H9 (cell line): Measurements from ENCODE around the gene RNF146. TPM values are rescaled to one million over a fixed set of nuclear protein-coding genes. Genes with fewer than 3 reads are reported as not detected.

Experiments used
- DNase-seq: peaks from one replicate; pipeline ENCODE4 v3.0.0-alpha.2; 2017
- H2AFZ ChIP-seq: one replicate; pipeline ENCODE4 v1.6.1; 2013; ENCODE audit warnings: mild to moderate bottlenecking, low read length, control low read depth, moderate library complexity
- H2AK5ac ChIP-seq: 2 replicates; pipeline ENCODE4 v1.6.1; 2013; ENCODE audit warnings: low read length, control low read depth, mixed read lengths; ENCODE audit not compliant: insufficient read length
- H2BK120ac ChIP-seq: one replicate; pipeline ENCODE4 v1.6.1; 2013; ENCODE audit warnings: low read depth, mild to moderate bottlenecking, low read length, control low read depth, inconsistent platforms; ENCODE audit not compliant: poor library complexity, severe bottlenecking
- H2BK12ac ChIP-seq: 2 replicates; pipeline ENCODE4 v1.6.1; 2013; ENCODE audit warnings: low read length, control low read depth, mixed read lengths, low read depth; ENCODE audit not compliant: insufficient read length
- H2BK15ac ChIP-seq: 2 replicates; pipeline ENCODE4 v1.6.1; 2013; ENCODE audit warnings: low read depth, low read length, control low read depth
- H2BK20ac ChIP-seq: one replicate; pipeline ENCODE4 v1.6.1; 2013; ENCODE audit warnings: low read depth, mild to moderate bottlenecking, low read length, control low read depth, inconsistent platforms; ENCODE audit not compliant: poor library complexity, severe bottlenecking
- H2BK5ac ChIP-seq: 2 replicates; pipeline ENCODE4 v1.6.1; 2013; ENCODE audit warnings: low read length, control low read depth, mixed read lengths; ENCODE audit not compliant: insufficient read length
- H3K14ac ChIP-seq: 2 replicates; pipeline ENCODE4 v1.6.1; 2013; ENCODE audit warnings: low read length, control low read depth; ENCODE audit not compliant: insufficient read depth
- H3K18ac ChIP-seq: 2 replicates; pipeline ENCODE4 v1.6.1; 2013; ENCODE audit warnings: low read depth, mild to moderate bottlenecking, mixed read lengths, low read length, control low read depth; ENCODE audit not compliant: insufficient read length
- H3K23ac ChIP-seq: 2 replicates; pipeline ENCODE4 v1.6.1; 2013; ENCODE audit warnings: low read length, control low read depth, mixed read lengths, low read depth; ENCODE audit not compliant: insufficient read length
- H3K23me2 ChIP-seq: 2 replicates; pipeline ENCODE4 v1.6.1; 2013; ENCODE audit warnings: low read depth, mild to moderate bottlenecking, mixed read lengths, low read length, control low read depth; ENCODE audit not compliant: insufficient read length, poor library complexity, severe bottlenecking
- H3K27ac ChIP-seq: 2 replicates; pipeline ENCODE4 v1.5.1; 2013; ENCODE audit warnings: low read length, control low read depth, mixed read lengths, low read depth; ENCODE audit not compliant: insufficient read length
- H3K27me3 ChIP-seq: 2 replicates; pipeline ENCODE4 v1.6.1; 2013; ENCODE audit warnings: low read length, control low read depth, inconsistent platforms; ENCODE audit not compliant: insufficient read depth
- H3K4ac ChIP-seq: 2 replicates; pipeline ENCODE4 v1.6.1; 2013; ENCODE audit warnings: low read depth, mild to moderate bottlenecking, control low read depth, inconsistent platforms, low read length, moderate library complexity
- H3K4me1 ChIP-seq: 2 replicates; pipeline ENCODE4 v1.6.1; 2013; ENCODE audit warnings: low read length, control low read depth, inconsistent platforms; ENCODE audit not compliant: insufficient read depth
- H3K4me2 ChIP-seq: 2 replicates; pipeline ENCODE4 v1.6.1; 2013; ENCODE audit warnings: low read length, control low read depth, mixed read lengths; ENCODE audit not compliant: insufficient read length, insufficient read depth
- H3K56ac ChIP-seq: 2 replicates; pipeline ENCODE4 v1.6.1; 2013; ENCODE audit warnings: low read depth, mild to moderate bottlenecking, mixed read lengths, low read length, control low read depth; ENCODE audit not compliant: insufficient read length
- H3K79me1 ChIP-seq: 2 replicates; pipeline ENCODE4 v1.6.1; 2013; ENCODE audit warnings: low read depth, mild to moderate bottlenecking, moderate library complexity, low read length, control low read depth, inconsistent platforms; ENCODE audit not compliant: insufficient read depth, poor library complexity, severe bottlenecking
- H3K79me2 ChIP-seq: 2 replicates; pipeline ENCODE4 v1.6.1; 2013; ENCODE audit warnings: low read length, control low read depth, inconsistent platforms; ENCODE audit not compliant: insufficient read depth
- H3K9ac ChIP-seq: 2 replicates; pipeline ENCODE4 v1.6.1; 2013; ENCODE audit warnings: low read length, control low read depth, mixed read lengths; ENCODE audit not compliant: insufficient read length; ENCODE audit errors: extremely low read depth
- H3K9me3 ChIP-seq: one replicate; pipeline ENCODE4 v1.6.1; 2013; ENCODE audit warnings: low read depth, low read length, inconsistent platforms; ENCODE audit not compliant: control insufficient read depth
- H3T11ph ChIP-seq: one replicate; pipeline ENCODE4 v1.6.1; 2013; ENCODE audit warnings: mild to moderate bottlenecking, low read length, control low read depth, inconsistent platforms
- H4K20me1 ChIP-seq: one replicate; pipeline ENCODE4 v1.6.1; 2013; ENCODE audit not compliant: control insufficient read depth, insufficient read length, insufficient read depth
- H4K5ac ChIP-seq: 2 replicates; pipeline ENCODE4 v1.6.1; 2013; ENCODE audit warnings: low read depth, mild to moderate bottlenecking, mixed read lengths, low read length, control low read depth; ENCODE audit not compliant: insufficient read length
- H4K8ac ChIP-seq: replicated peaks from 2 replicates; pipeline ENCODE4 v1.6.1; 2013; ENCODE audit warnings: low read length, control low read depth, mixed read lengths, low read depth; ENCODE audit not compliant: insufficient read length
- H4K91ac ChIP-seq: 2 replicates; pipeline ENCODE4 v1.6.1; 2013; ENCODE audit warnings: low read depth, mild to moderate bottlenecking, moderate library complexity, mixed read lengths, low read length, control low read depth; ENCODE audit not compliant: insufficient read length
- H3K27ac Mint-ChIP-seq, 3 experiments: 2 replicates in 2 of 3; 3 replicates in 1 of 3; pipeline ENCODE4 v1.8.0; 2020 to 2021; ENCODE audit warnings: mixed read lengths in 3 of 3, mild to moderate bottlenecking in 1 of 3, moderate library complexity in 1 of 3
- H3K27me3 Mint-ChIP-seq: 2 replicates; pipeline ENCODE4 v1.8.0; 2021; ENCODE audit warnings: low read depth, mild to moderate bottlenecking, moderate library complexity, mixed read lengths
- H3K36me3 Mint-ChIP-seq, 3 experiments: 2 replicates in 2 of 3; 3 replicates in 1 of 3; pipeline ENCODE4 v1.8.0; 2020 to 2021; ENCODE audit warnings: low read depth in 3 of 3, mixed read lengths in 3 of 3; ENCODE audit not compliant: insufficient read depth in 1 of 3
- H3K4me1 Mint-ChIP-seq, 2 experiments: 2 replicates each; pipeline ENCODE4 v1.8.0; 2020; ENCODE audit warnings: mixed read lengths in 2 of 2
- H3K4me3 Mint-ChIP-seq, 2 experiments: 2 replicates in 1 of 2; 3 replicates in 1 of 2; pipeline ENCODE4 v1.8.0; 2020 to 2021; ENCODE audit warnings: mild to moderate bottlenecking in 2 of 2, mixed read lengths in 2 of 2, moderate library complexity in 1 of 2
- H3K9me3 Mint-ChIP-seq, 2 experiments: 2 replicates in 1 of 2; 3 replicates in 1 of 2; pipeline ENCODE4 v1.8.0; 2020; ENCODE audit warnings: mild to moderate bottlenecking in 2 of 2, mixed read lengths in 2 of 2, moderate library complexity in 1 of 2
- CTCF ChIP-seq: fragments of 200-600 bp; sonication (generic); conservative IDR thresholded peaks from 3 replicates; pipeline ENCODE4 v1.8.0; 2021; ENCODE audit warnings: antibody characterized with exemption, mild to moderate bottlenecking
- WGBS: extraction: QIAGEN DNeasy Blood & Tissue Kit; methylation state at CpG from one replicate; pipeline ENCODE4 v1.1.7; 2013; ENCODE audit warnings: missing lambda C conversion rate, low lambda C conversion rate, mixed read lengths; ENCODE audit not compliant: insufficient read length; ENCODE audit errors: extremely low coverage; 5-methylcytosine and 5-hydroxymethylcytosine counted together
- total RNA-seq: library from RNA; stranded (reverse); gene quantifications from 2 replicates; pipeline ENCODE4 v1.2.1, GENCODE V29; 2021

The RNF146 gene
- total RNA-seq, 1 experiment from 2014 or later: 20.4 TPM

GRCh38 chr6:127249621-127250020 lies 17.0 kb upstream of the RNF146 start:
- Mint-ChIP-seq H3K4me3 (no peak overlapping the region), H3K9me3 (no peaks in the 10 kb centered on the region), H3K27ac (no peak overlapping the region), H3K4me1 (no peaks in the 10 kb centered on the region), H3K27me3 (no peaks in the 10 kb centered on the region; the same call in 1 of the 2 replicates), H3K36me3 (no peaks in the 10 kb centered on the region)
- Histone ChIP-seq H4K8ac (no peak overlapping the region), H3K79me1 (no peaks in the 10 kb centered on the region), H3K4me1 (no peaks in the 10 kb centered on the region), H3T11ph (no peak overlapping the region), H4K91ac (no peak overlapping the region), H2BK5ac (no peak overlapping the region), H3K23ac (no peak overlapping the region), H3K79me2 (no peaks in the 10 kb centered on the region), H3K4me2 (no peak overlapping the region), H2BK12ac (no peak overlapping the region), H2BK120ac (no peak overlapping the region), H3K4ac (no peak overlapping the region), H2AK5ac (no peak overlapping the region), H3K27ac (no peak overlapping the region), H3K14ac (no peak overlapping the region), H3K18ac (no peak overlapping the region), H2BK15ac (no peak overlapping the region), H3K9me3 (no peaks in the 10 kb centered on the region), H3K23me2 (no peaks in the 10 kb centered on the region), H4K5ac (no peak overlapping the region), H4K20me1 (no peaks in the 10 kb centered on the region), H2BK20ac (no peak overlapping the region), H3K9ac (no peak overlapping the region), H3K27me3 (no peaks in the 10 kb centered on the region), H2AFZ (no peak overlapping the region), H3K56ac (no peak overlapping the region)
- no peak for DNase-seq
- TF ChIP-seq CTCF: no peak
- no CpG with 5 or more reads among the region's 1 CpG for WGBS
